Transverse colon (tissue), 4 donors: Measurements from ENCODE around the gene STXBP2. TPM values are rescaled to one million over a fixed set of nuclear protein-coding genes. Genes with fewer than 3 reads are reported as not detected.

ENCODE experiments used
- DNase-seq: peaks from one replicate; pipeline ENCODE4 v3.0.0-alpha.2; 2019
- H3K27ac ChIP-seq, 4 donors: fragments of 200-600 bp; sonication (generic); 2 replicates each; pipeline ENCODE4 v1.5.1; 2016 to 2018; ENCODE audit warnings: inconsistent platforms in 4 of 4
- H3K27me3 ChIP-seq: fragments of 200-600 bp; sonication (generic); 2 replicates; pipeline ENCODE4 v1.5.1; 2017; ENCODE audit warnings: inconsistent platforms
- H3K36me3 ChIP-seq, 4 donors: fragments of 200-600 bp; sonication (generic); 2 replicates each; pipeline ENCODE4 v1.5.1; 2017 to 2019; ENCODE audit warnings: inconsistent platforms in 4 of 4
- H3K4me1 ChIP-seq, 4 donors: fragments of 200-600 bp; sonication (generic); 2 replicates each; pipeline ENCODE4 v1.5.1; 2017 to 2020; ENCODE audit warnings: inconsistent platforms in 4 of 4
- H3K4me3 ChIP-seq, 4 donors: fragments of 200-600 bp; sonication (generic); 1 replicate in 1 of 4; 2 replicates in 3 of 4; pipeline versions ENCODE4 v1.5.1 to v1.6.1; 2017 to 2019; ENCODE audit warnings: inconsistent platforms in 4 of 4
- H3K9me3 ChIP-seq, 2 donors: fragments of 200-600 bp; sonication (generic); 2 replicates each; pipeline ENCODE4 v1.5.1; 2017 to 2019; ENCODE audit warnings: inconsistent platforms in 2 of 2
- EP300 ChIP-seq: sonication (generic); formaldehyde crosslinking; IDR thresholded peaks from one replicate; pipeline ENCODE4 v1.6.1; 2017; ENCODE audit warnings: antibody characterized with exemption, low read depth
- POLR2A ChIP-seq: fragments of 450-650 bp; IDR thresholded peaks from one replicate; pipeline ENCODE4 v1.6.1; 2016; ENCODE audit warnings: antibody characterized with exemption, mild to moderate bottlenecking, moderate library complexity
- POLR2AphosphoS5 ChIP-seq, 3 donors: sonication (generic); formaldehyde crosslinking; IDR thresholded peaks; one replicate each; pipeline ENCODE4 v1.6.1; 2016; ENCODE audit warnings: antibody characterized with exemption in 3 of 3
- WGBS, 2 donors: methylation state at CpG; one replicate each; pipeline ENCODE4 v1.1.5; 2018; ENCODE audit warnings: low coverage in 1 of 2; 5-methylcytosine and 5-hydroxymethylcytosine counted together
- in situ Hi-C, 4 donors: fragments of 200-750 bp; cut with MboI; loops; one replicate each; pipeline versions ENCODE4 v1.15.0 to v1.15.1; 2017; ENCODE audit warnings: low sequenced_read_pairs in 3 of 4, low pct_ligation_motif_present in 1 of 4, low pct_unique_long_range_greater_than_20kb in 1 of 4
- intact Hi-C: fragments of 100-400 bp; cut with DNase I; formaldehyde crosslinking; loops from one replicate; pipeline ENCODE4 v1.15.1; 2023; ENCODE audit warnings: low total_unique reads
- total RNA-seq, 4 donors: library from RNA; depleted of rRNA; stranded (reverse); fragments of >200 nt; gene quantifications; one replicate each; pipeline ENCODE4 v1.1.0, GENCODE V29; 2016
- TF ChIP-seq, protein P1 (sequence below), 5 experiments: fragments of 200-600 bp in 3 of 5; fragments of 450-650 bp in 2 of 5; sonication (generic) in 3 of 5; IDR thresholded peaks; 1 replicate in 2 of 5; 2 replicates in 3 of 5; pipeline ENCODE4 v1.5.1; 2016 to 2017; ENCODE audit warnings: antibody characterized with exemption in 5 of 5, inconsistent platforms in 3 of 5, mild to moderate bottlenecking in 2 of 5, moderate library complexity in 1 of 5

STXBP2 gene
- total RNA-seq, 4 donors from 2014 or later, result 132 to 303 (median 205) TPM

DNA sequence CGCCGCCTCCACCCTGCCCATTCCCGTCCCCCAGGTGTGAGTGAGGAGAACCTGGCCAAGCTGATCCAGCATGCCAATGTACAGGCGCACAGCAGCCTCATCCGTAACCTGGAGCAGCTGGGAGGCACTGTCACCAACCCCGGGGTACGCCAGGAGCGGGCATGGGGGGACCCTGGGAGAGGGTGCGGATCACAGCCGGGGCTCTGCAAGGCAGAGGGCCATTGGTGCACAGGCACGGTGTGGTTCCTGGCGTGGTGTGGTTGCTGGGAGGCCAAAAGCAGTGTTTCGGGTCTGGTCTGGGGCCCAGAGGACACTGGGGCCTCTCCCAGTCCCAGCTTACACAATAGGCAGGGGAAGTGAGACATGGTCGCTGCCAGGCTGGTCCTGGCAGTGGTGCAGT, 8.3 kb downstream of the STXBP2 start:
- intact Hi-C loops (no loop called here), in situ Hi-C loops (no loop called here)
- 90 to 91% methylated on average over 7 to 13 of the region's 14 CpGs for WGBS, 2 donors
- Histone ChIP-seq H3K9me3 (no peaks in the 10 kb centered on the region), H3K27ac (no peak overlapping the region), H3K36me3 (no peaks in the 10 kb centered on the region), H3K4me1 (no peaks in the 10 kb centered on the region), H3K4me3 (no peak overlapping the region), H3K27me3 (no peaks in the 10 kb centered on the region)
- DNase-seq, result no peak
- TF ChIP-seq POLR2A, result no peak
- TF ChIP-seq POLR2AphosphoS5 (IDR thresholded peaks at IDR 0.05), result peak in 1 of 3 donors; percentile 5

DNA sequence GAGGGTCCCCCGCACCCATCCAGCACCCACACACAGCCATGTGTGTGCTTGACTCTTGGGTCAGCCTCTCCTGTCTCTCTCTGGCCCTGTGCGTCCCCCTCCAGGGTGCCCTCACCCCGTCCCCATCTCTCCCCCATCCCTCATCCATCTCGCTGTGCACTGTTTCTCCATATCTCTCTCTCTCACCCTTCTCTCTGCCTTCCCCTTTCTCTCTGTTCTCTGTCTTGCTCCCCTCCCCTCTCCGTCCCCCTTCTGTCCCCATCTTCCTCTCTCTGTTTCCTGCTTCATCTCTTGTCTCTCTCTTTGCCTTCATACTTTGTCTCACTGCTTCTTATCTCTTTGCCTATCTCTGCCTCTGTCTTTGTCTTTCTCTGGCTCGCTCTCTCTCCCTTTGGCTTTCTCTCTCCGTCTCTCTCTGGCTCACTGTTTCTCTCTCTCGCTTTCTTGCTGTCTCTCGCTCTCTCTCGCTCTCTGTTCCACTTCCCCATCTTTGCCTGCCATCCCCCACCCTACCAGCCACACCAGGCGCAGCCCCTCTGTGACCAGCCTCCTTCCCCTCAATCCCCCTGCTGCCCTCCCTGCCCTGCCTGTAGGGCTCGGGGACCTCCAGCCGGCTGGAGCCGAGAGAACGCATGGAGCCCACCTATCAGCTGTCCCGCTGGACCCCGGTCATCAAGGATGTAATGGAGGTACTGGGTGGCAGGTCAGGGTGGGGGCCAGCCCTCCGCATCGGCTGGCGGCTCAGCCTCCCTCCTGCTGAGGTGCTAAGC, 8.9 kb downstream of the STXBP2 start:
- WGBS, 2 donors, result 62 to 81% methylated on average over 15 to 20 of the region's 20 CpGs
- Histone ChIP-seq H3K9me3 (no peaks in the 10 kb centered on the region), H3K27ac (no peak overlapping the region), H3K27me3 (no peaks in the 10 kb centered on the region), H3K4me1 (no peaks in the 10 kb centered on the region), H3K4me3 (no peak overlapping the region), H3K36me3 (no peaks in the 10 kb centered on the region)
- DNase-seq, result no peak
- in situ Hi-C loops (no loop called here), intact Hi-C loops (no loop called here)
- TF ChIP-seq POLR2AphosphoS5 (IDR thresholded peaks at IDR 0.05) (no peak), EP300 (no peak), POLR2A (no peak)
- TF ChIP-seq, protein P1, sequence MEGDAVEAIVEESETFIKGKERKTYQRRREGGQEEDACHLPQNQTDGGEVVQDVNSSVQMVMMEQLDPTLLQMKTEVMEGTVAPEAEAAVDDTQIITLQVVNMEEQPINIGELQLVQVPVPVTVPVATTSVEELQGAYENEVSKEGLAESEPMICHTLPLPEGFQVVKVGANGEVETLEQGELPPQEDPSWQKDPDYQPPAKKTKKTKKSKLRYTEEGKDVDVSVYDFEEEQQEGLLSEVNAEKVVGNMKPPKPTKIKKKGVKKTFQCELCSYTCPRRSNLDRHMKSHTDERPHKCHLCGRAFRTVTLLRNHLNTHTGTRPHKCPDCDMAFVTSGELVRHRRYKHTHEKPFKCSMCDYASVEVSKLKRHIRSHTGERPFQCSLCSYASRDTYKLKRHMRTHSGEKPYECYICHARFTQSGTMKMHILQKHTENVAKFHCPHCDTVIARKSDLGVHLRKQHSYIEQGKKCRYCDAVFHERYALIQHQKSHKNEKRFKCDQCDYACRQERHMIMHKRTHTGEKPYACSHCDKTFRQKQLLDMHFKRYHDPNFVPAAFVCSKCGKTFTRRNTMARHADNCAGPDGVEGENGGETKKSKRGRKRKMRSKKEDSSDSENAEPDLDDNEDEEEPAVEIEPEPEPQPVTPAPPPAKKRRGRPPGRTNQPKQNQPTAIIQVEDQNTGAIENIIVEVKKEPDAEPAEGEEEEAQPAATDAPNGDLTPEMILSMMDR (IDR thresholded peaks at IDR 0.05), result no peak

DNA sequence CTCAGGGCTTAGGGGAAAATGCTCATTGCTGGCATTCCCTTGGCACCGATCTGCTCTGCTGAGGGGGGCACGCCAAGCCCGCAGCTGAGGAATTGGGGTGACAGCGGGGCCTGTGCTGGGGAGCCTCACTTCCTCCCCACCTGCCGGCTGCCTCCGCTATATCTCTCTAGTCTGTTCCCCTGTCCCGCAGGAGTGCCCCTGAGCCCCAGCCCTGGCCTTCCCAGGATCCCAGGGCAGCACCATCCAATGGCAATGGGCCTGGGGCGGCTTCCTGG, 9.5 kb downstream of the STXBP2 start:
- no peaks in the 10 kb centered on the region for H3K9me3 ChIP-seq
- H3K27me3 ChIP-seq, result peaks cover 3% of the 10 kb centered on the region
- no peak overlapping the region for H3K27ac ChIP-seq
- no peak for DNase-seq
- no peak overlapping the region for H3K4me3 ChIP-seq
- in situ Hi-C loops (no loop called here), intact Hi-C loops (no loop called here)
- H3K4me1 ChIP-seq, result no peaks in the 10 kb centered on the region
- TF ChIP-seq POLR2A, result no peak
- TF ChIP-seq, protein P1 (IDR thresholded peaks at IDR 0.05), result no peak
- TF ChIP-seq POLR2AphosphoS5 (IDR thresholded peaks at IDR 0.05), result no peak
- TF ChIP-seq EP300, result no peak
- no peaks in the 10 kb centered on the region for H3K36me3 ChIP-seq
- WGBS, 2 donors, result 87% methylated on average over 5 of the region's 8 CpGs; no CpG with 5 or more reads in 1 of the 2 donors

DNA sequence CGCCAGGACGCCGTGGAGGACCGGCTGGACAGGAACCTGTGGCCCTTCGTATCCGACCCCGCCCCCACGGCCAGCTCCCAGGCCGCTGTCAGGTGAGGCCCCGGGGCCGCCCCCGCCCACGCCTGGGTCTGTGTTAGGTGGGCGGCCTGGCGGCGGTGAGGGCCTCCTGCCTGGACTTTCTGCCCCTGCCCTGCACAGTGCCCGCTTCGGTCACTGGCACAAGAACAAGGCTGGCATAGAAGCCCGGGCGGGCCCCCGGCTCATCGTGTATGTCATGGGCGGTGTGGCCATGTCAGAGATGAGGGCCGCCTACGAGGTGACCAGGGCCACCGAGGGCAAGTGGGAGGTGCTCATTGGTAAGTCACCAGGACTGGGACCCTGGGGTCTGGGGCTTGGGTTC, 10.2 kb downstream of the STXBP2 start:
- H3K27me3 ChIP-seq, result peaks cover 3% of the 10 kb centered on the region
- TF ChIP-seq POLR2AphosphoS5 (IDR thresholded peaks at IDR 0.05), result no peak
- TF ChIP-seq EP300, result no peak
- TF ChIP-seq POLR2A, result no peak
- TF ChIP-seq, protein P1 (IDR thresholded peaks at IDR 0.05), result no peak
- in situ Hi-C loops, result no loop called here
- WGBS, 2 donors, result 92% methylated on average over 25 of the region's 26 CpGs; no CpG with 5 or more reads in 1 of the 2 donors
- H3K36me3 ChIP-seq, result no peaks in the 10 kb centered on the region
- peaks cover 0 to 1% (median under 1%) of the 10 kb centered on the region in 4 donors for H3K4me1 ChIP-seq
- no peak for DNase-seq
- no peak overlapping the region for H3K4me3 ChIP-seq
- no peak overlapping the region for H3K27ac ChIP-seq
- intact Hi-C loops, result no loop called here
- H3K9me3 ChIP-seq, result no peaks in the 10 kb centered on the region
